ENCODE measurements around the gene SLC43A3. TPM values are rescaled to one million over a fixed set of nuclear protein-coding genes. Genes with fewer than 3 reads are reported as not detected.

SLC43A3 gene
- total and polyA plus RNA-seq, 2 experiments from 2014 or later, result 19.3 to 20.7 TPM

DNA sequence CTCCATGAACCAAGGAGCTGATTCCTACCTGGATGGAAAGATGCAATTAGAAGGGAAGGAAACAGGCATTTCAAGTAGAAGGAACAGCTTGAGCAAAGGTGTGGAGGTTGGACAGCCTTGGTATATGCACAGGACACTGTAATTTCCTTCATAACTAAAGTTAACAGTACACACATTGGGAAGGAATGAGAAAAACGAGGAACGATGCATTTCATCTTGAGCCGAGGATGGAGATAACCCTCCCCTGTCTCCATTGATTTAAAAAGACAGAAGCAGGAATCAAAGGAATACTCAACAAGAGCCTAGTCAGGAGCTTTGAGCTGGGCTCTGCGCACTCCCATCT lies 34.2 kb downstream of the SLC43A3 start:
- TF ChIP-seq, protein P1, sequence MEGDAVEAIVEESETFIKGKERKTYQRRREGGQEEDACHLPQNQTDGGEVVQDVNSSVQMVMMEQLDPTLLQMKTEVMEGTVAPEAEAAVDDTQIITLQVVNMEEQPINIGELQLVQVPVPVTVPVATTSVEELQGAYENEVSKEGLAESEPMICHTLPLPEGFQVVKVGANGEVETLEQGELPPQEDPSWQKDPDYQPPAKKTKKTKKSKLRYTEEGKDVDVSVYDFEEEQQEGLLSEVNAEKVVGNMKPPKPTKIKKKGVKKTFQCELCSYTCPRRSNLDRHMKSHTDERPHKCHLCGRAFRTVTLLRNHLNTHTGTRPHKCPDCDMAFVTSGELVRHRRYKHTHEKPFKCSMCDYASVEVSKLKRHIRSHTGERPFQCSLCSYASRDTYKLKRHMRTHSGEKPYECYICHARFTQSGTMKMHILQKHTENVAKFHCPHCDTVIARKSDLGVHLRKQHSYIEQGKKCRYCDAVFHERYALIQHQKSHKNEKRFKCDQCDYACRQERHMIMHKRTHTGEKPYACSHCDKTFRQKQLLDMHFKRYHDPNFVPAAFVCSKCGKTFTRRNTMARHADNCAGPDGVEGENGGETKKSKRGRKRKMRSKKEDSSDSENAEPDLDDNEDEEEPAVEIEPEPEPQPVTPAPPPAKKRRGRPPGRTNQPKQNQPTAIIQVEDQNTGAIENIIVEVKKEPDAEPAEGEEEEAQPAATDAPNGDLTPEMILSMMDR (IDR thresholded peaks at IDR 0.05; ENCODE audit: poor library complexity), result no peak
- TF ChIP-seq EZH2 (IDR thresholded peaks at IDR 0.05; ENCODE audit: borderline replicate concordance) (no peak), EZH2phosphoT487 (IDR thresholded peaks at IDR 0.05; ENCODE audit: low read depth, severe bottlenecking, unreplicated experiment) (no peak)
- H3K4me1 ChIP-seq (ENCODE audit: insufficient read depth), result no peaks in the 10 kb centered on the region
- H3K27ac ChIP-seq, result no peak overlapping the region
- no peaks in the 10 kb centered on the region for H3K79me2 ChIP-seq
- no peaks in the 10 kb centered on the region for H3K9me3 ChIP-seq (ENCODE audit: low read depth)
- no peak overlapping the region for H3K4me3 ChIP-seq
- no peaks in the 10 kb centered on the region for H4K20me1 ChIP-seq (ENCODE audit: insufficient read depth, poor library complexity, severe bottlenecking)
- no peaks in the 10 kb centered on the region for H3K36me3 ChIP-seq (replicated peaks; ENCODE audit: insufficient read depth, low read depth)
- no peak overlapping the region for H2AFZ ChIP-seq
- no peak overlapping the region for H3K4me2 ChIP-seq
- peaks cover 11% of the 10 kb centered on the region for H3K27me3 ChIP-seq
- WGBS (ENCODE audit: low lambda C conversion rate, missing lambda C conversion rate), result 88% methylated on average over 4 of the region's 4 CpGs
- H3K9me2 ChIP-seq (replicated peaks; ENCODE audit: insufficient read depth), result no peaks in the 10 kb centered on the region
- DNase-seq (ENCODE audit: low spot score), result no peak

DNA sequence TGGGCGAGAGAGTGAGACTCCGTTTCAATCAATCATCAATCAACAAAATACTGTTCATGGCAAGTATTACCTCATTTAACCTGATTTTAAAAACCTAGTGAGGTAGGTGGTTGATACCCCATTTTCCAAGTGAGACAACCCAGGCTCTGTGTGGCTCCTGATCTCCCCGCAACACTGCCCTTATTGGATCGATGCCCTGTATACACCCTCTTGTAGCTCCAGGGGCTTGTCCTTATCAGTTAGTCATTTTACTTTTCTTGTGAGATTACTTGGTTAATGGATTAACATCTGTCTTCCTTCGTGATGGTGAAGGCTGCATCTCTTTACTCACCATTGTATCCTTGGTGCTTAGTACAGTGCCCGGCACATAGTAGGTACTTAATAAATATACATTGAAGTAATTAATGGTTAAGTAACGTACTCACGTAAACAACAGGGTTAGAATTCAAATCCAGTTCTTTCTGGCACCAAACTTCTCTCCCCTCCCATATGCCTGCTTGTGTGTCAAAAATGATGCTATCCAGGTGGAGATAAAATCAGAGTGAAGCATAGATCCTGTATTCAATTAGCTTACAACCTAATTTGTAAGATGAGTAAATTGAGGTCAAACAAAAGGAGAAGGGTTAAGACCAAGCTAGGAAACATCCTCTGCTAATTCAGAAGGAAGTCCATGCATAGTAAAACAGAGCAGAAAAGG lies 34.7 kb downstream of the SLC43A3 start:
- no peak overlapping the region for H3K4me2 ChIP-seq
- no peaks in the 10 kb centered on the region for H3K79me2 ChIP-seq
- 79% methylated on average over 8 of the region's 8 CpGs for WGBS (ENCODE audit: low lambda C conversion rate, missing lambda C conversion rate)
- no peaks in the 10 kb centered on the region for H3K9me3 ChIP-seq (ENCODE audit: low read depth)
- H2AFZ ChIP-seq, result no peak overlapping the region
- no peak overlapping the region for H3K4me3 ChIP-seq
- DNase-seq (ENCODE audit: low spot score), result no peak
- H4K20me1 ChIP-seq (ENCODE audit: insufficient read depth, poor library complexity, severe bottlenecking), result no peaks in the 10 kb centered on the region
- H3K27me3 ChIP-seq, result peaks cover 11% of the 10 kb centered on the region
- no peaks in the 10 kb centered on the region for H3K36me3 ChIP-seq (replicated peaks; ENCODE audit: insufficient read depth, low read depth)
- no peaks in the 10 kb centered on the region for H3K4me1 ChIP-seq (ENCODE audit: insufficient read depth)
- H3K9me2 ChIP-seq (replicated peaks; ENCODE audit: insufficient read depth), result no peaks in the 10 kb centered on the region
- no peak overlapping the region for H3K27ac ChIP-seq
- TF ChIP-seq EZH2 (IDR thresholded peaks at IDR 0.05; ENCODE audit: borderline replicate concordance) (no peak), EZH2phosphoT487 (IDR thresholded peaks at IDR 0.05; ENCODE audit: low read depth, severe bottlenecking, unreplicated experiment) (no peak)
- TF ChIP-seq, protein P1 (IDR thresholded peaks at IDR 0.05; ENCODE audit: poor library complexity), result no peak

DNA sequence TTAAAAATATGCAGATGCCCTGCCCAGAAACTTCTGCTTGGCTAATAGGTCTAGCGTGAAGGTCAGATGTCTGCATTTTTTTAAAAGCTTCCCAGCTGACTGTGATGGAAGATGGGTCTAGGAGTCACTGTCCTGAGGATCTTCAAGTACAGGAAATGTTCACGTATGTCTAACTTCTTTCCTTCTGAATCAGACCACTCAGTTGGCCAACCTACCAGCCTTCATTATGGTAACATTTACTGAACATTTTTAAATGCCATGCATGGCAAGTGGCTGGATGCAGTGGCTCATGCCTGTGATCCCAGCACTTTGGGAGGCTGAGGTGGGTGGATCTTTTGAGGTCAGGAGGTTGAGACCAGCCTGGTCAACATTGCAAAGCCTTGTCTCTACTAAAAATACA lies 35.4 kb downstream of the SLC43A3 start:
- Histone ChIP-seq H3K9me3 (ENCODE audit: low read depth) (no peaks in the 10 kb centered on the region), H3K4me3 (no peak overlapping the region), H3K4me2 (no peak overlapping the region), H3K9me2 (replicated peaks; ENCODE audit: insufficient read depth) (no peaks in the 10 kb centered on the region), H4K20me1 (ENCODE audit: insufficient read depth, poor library complexity, severe bottlenecking) (no peaks in the 10 kb centered on the region), H3K4me1 (ENCODE audit: insufficient read depth) (no peaks in the 10 kb centered on the region), H3K79me2 (no peaks in the 10 kb centered on the region), H2AFZ (no peak overlapping the region), H3K27me3 (peaks cover 11% of the 10 kb centered on the region), H3K36me3 (replicated peaks; ENCODE audit: insufficient read depth, low read depth) (no peaks in the 10 kb centered on the region), H3K27ac (no peak overlapping the region)
- no peak for TF ChIP-seq EZH2phosphoT487 (IDR thresholded peaks at IDR 0.05; ENCODE audit: low read depth, severe bottlenecking, unreplicated experiment)
- TF ChIP-seq, protein P1 (IDR thresholded peaks at IDR 0.05; ENCODE audit: poor library complexity), result no peak
- no peak for TF ChIP-seq EZH2 (IDR thresholded peaks at IDR 0.05; ENCODE audit: borderline replicate concordance)
- DNase-seq (ENCODE audit: low spot score), result no peak
- WGBS (ENCODE audit: low lambda C conversion rate, missing lambda C conversion rate), result 70% methylated on average over 2 of the region's 2 CpGs

Measured in hepatocyte (in vitro differentiated cells).